Pulmonary artery endothelial cell (primary cell): ENCODE results near the gene KRTCAP2. TPM values are rescaled to one million over a fixed set of nuclear protein-coding genes. Genes with fewer than 3 reads are reported as not detected.

Experiments
- DNase-seq: peaks from one replicate; pipeline ENCODE4 v3.0.0-alpha.2; 2011; ENCODE audit warnings: low read depth, low spot score
- total RNA-seq: library from RNA; depleted of rRNA; stranded (reverse); fragments of >200 nt; gene quantifications from 2 replicates; pipeline ENCODE4 v1.2.3, GENCODE V29; 2014

The KRTCAP2 gene
- total RNA-seq, 1 donor from 2014 or later = 117 TPM

DNA sequence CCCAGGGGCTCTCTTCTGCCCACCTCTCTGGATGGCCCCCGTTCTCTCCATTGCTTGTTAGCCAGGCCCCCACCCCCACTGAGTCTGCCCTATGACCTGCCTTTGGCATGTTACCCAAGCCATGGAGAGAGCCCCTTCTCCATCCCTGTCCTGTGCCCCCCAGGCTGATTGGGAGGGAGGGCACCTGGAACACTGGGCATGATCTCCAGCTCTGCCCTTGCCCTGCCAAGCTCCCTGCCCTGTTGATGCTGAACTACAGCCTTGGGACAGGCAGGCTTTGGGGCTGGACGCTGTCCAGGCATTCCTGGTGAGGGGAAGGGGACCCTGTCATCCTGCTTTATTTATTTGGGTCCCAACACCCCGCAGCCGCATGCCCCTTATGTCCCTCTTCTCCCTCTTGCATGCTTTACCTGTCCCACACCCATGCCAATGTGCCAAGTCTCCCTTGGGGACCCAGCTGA is 11.3 kb upstream of the KRTCAP2 start:
- no peak for DNase-seq

DNA sequence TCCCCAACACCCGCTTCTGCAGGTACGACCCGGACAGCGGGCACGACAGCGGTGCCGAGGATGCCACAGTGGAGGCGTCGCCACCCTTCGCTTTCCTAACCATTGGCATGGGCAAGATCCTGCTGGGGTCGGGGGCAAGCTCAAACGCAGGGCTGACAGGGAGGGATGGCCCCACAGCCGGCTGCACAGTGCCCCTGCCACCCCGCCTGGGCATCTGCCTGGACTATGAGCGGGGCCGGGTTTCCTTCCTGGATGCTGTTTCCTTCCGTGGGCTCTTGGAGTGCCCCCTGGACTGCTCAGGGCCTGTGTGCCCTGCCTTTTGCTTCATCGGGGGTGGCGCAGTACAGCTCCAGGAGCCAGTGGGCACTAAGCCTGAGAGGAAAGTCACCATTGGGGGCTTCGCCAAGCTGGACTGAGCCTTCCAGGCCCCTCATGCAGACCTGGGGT is 10.7 kb upstream of the KRTCAP2 start:
- DNase-seq = no peak

DNA sequence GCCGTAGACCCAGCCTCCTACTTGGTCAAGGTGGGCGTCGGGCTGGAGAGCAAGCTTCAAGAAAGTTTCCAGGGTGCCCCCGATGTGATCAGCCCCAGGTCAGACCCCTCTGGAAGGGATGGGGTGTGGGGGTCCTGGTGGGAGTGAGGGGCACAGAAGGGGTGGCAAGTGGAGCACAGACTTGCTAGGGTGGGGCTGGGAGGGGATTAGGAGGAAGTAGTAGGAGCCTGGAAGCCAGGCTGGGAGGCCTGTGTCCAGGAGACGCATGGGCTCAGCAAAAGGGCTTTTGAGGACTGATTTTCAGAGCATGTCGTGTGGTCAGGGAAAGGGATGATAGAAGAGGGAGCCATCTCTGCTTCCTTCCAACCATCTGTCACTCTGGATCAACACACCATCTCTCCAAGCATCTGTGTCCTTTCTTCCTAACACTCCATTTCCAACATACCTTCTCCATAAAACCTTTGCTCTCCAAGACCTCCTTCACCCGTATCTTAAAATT is 9.0 kb upstream of the KRTCAP2 start:
- DNase-seq = no peak

DNA sequence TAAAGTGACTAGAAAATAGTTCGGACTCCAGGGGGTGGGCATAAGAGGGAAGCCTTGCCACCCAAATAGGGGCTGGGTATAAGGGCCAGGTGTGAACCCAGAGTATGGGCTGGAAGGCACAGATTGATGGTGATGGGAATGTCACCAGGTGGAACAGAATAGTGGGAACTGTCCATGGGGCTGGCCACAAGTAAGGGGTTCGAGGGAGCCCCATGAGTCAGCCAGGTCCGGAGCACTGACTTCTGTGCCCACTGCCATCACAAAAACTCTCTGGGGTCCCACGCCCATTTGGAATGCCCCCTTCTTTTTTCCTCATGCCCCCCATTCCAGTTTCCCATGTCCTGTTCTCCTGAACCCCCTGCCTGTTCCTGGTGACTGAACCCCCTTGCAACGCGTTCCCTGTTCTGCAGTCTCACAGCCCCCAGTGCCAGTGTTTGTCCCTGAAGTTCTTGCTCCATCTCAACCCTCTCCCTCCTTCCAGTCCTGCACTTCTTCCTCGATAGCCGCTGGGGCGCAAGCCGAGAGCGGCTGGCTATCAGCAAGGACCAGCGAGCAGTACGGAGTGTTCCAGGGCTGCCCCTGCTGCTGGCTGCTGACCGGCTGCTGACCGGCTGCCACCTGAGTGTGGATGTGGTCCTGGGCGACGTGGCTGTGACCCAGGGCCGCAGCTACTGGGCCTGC is 8.4 kb upstream of the KRTCAP2 start:
- no peak for DNase-seq

DNA sequence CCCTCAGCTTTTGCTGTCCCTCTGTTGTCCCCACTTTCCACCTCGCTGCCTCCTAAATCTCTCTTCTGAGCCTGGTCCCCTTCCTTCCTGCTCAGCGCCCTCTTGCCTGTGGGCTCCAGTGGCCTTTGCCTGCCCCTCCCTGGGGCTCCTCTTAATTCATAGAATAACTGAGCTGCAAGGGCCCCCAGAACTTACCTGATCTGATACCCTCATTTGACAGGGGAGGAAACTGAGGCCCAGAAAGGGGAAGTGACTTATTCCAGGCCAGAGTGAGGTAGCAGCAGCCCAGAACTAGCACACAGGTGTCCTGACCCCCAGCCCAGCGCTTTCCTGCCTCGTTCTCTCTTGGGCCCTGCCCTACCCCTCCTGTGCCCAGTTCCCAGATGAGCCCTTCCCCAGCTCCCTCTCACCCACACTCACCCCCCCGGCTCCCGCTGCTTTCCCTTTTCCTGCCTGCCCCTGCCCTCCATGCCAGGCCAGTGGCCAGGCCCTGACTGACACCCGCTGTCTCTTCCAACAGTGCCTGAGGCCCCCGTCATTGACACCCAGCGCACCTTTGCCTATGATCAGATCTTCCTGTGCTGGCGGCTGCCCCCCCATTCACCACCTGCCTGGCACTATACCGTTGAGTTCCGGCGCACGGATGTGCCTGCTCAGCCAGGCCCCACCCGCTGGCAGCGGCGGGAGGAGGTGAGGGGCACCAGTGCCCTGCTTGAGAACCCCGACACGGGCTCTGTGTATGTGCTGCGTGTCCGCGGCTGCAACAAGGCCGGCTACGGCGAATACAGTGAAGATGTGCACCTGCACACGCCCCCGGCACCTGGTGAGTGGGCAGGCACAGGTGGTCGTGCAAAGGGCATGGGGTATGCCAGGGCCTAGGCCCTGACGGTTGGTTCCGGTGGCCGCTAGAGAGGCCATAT is 6.3 kb upstream of the KRTCAP2 start:
- no peak for DNase-seq

DNA sequence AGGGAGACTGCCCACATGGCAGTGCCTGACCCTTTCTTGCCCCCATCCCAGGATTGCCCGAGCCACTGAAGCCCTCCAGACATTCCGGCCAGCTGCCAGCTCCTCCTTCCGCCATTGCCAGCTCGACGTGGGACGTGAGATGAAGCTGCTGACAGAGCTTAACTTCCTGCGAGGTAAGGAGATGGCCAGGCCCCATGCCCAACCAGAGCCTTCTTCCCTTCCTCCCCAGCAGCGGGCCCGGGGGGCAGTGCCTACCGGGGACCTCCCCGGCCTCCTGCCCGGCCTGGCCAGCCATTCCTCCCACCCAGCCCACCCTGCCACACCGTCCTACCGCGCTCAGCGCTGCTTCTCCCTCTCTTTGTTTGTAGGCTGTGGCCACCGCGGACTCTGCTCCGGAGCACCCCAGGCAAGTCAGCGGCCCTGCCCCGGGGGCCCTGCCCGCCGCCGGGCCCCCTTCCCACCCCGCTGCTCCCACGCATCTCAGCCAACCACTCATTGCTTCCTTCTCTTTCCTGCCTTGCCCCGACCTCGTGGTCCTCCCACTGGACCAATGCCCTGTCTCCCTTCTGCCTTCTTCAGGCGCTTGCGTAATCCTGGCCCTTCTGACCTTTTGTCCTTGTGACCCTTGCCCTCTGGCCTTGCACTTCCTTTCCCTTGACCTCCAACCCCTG is 5.5 kb upstream of the KRTCAP2 start:
- DNase-seq = no peak

DNA sequence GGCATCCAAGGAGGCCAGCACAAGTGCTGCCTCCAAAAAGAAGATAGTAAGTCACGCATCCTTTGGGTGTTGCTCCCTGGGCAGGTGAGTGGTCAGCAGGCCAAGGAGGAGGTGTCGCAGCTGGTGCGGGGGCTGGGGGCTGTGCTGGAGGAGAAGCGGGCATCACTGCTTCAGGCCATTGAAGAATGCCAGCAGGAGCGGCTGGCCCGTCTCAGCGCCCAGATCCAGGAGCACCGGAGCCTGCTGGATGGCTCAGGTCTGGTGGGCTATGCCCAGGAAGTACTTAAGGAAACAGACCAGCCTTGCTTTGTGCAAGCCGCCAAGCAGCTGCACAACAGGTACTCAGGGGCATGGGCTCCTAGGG is 4.8 kb upstream of the KRTCAP2 start:
- DNase-seq = no peak

DNA sequence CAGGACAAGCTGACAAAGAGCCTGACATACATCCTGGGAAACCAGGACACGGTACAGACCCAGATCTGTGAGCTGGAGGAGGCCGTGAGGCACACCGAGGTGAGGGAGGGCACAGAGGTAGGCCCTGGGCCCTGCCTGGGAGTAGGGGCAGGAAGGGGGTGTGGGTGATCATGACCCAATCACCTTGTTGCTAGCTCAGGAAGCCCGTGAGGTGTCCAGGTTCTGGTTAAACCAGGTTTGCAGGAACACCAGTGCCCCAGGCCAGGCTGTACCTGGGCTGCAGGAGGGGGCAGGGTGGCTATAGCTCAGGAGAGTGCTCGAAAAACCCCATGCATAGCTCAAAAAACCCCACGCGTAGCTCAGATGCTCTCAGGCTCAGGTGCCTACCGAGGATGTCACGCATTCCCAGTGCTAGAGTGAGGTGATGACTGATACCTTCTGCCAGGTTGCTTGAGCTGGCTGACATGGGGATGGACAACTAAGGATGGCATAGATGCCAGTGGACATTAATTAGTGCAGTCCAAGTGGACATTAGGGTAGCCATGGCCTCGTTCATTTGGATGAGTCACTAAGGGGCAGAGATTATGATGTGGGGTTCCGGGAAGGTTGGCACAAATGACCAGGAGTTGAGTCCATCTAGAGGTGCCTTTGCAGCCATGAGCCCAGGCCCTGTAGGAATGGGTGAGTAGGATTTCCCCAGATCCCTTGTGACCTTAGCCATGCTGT is 4.3 kb upstream of the KRTCAP2 start:
- no peak for DNase-seq

DNA sequence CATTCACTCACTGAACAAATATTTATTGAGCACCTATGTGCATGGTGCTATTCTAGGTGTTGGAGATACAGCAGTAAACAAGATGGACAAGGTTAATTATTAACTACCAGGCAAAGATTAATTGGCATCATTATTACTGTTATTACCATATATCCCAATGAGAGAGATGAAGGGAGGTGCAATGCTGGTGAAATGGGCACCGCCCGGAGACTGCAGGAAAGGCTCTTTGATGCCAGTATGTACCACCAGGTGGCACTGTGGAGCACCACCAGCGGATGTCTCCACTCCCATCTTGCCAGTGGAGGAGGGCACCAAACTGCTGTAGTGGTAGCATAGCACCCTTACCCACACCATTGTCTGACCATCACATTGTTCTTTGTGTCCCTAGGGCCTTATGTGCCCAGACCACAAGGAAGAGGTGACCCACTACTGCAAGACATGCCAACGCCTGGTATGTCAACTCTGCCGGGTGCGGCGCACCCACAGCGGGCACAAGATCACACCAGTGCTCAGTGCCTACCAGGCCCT is 3.5 kb upstream of the KRTCAP2 start:
- DNase-seq = no peak

DNA sequence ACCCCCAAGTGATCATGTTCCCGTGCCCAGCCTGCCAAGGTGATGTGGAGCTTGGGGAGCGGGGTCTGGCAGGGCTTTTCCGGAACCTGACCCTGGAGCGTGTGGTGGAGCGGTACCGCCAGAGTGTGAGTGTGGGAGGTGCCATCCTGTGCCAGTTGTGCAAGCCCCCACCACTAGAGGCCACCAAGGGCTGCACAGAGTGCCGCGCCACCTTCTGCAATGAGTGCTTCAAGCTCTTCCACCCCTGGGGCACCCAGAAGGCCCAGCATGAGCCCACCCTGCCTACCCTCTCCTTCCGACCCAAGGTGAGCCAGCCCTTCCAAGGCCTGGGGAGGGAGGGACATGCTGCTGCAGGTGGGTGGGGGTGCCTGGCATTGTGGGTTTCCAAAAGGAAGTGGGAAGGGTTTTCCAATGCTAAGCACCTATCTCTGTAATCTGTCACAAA is 2.8 kb upstream of the KRTCAP2 start:
- no peak for DNase-seq

DNA sequence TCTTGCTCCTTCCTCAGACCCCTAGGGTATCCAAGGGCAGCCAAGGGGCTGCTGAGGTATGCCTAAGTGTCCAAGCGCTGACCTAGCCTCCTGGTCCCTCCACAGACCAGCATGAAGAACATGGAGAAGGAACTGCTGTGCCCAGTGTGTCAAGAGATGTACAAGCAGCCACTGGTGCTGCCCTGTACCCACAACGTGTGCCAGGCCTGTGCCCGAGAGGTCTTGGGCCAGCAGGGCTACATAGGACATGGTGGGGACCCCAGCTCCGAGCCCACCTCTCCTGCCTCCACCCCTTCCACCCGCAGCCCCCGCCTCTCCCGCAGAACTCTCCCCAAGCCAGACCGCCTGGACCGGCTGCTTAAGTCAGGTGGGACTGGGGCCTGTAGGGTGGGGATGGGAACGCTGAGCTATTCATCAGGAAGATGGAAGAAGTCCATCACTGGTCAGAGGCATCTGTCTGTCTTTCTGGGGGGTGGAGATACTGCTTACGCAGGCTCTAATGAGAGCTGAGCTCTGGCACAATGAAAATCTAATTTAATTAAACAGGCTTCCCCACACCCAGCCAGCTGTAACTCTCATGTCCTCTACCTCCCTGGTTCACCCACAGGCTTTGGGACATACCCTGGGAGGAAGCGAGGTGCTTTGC is 2.3 kb upstream of the KRTCAP2 start:
- DNase-seq = no peak

DNA sequence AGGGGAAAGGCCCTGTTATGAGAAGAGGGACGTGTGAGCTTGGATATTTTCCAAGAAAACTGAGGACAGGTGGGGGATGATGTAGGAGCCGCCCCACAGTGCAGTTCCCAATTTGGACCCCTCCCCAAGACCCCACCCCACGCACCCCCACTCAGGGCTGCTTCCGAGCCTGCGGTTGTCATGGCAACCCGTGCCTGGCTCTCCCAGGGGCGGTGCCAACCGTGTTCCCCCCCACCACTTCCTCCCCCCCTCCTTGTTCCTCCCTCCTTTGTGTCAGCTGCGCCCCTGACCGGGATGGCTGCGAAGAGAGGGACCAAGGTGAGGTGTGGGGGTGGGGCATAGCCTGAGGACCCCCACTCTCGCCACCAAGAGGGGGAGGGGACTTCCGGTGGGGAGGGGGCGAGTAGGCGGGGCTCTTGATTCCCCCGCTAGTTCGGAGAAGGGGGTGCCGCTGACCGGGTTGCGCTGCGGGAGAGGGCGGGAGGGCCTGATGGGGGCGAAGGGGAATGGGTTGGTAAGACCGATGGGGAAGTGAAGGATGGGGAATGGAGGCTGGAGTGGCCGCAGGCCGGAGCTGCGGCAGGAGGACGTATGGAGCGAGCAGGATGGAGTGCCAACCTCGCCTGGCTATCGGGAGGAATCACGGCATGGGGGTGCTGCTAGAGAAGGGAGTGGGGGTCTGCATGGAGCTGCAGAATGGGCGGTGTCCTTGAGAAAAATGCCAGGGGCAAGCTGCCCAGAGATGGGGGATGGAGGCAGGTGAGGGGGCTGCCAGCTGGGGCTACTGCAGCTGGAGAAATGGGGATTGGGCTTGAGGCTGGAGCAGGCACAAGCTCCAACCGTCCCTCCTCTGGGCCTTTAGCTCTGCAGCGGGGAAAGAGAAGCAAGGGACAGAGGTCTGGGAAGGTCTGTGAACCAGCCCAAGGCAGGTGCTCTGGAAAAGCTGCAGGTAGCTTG is 1.5 kb upstream of the KRTCAP2 start:
- no peak for DNase-seq

DNA sequence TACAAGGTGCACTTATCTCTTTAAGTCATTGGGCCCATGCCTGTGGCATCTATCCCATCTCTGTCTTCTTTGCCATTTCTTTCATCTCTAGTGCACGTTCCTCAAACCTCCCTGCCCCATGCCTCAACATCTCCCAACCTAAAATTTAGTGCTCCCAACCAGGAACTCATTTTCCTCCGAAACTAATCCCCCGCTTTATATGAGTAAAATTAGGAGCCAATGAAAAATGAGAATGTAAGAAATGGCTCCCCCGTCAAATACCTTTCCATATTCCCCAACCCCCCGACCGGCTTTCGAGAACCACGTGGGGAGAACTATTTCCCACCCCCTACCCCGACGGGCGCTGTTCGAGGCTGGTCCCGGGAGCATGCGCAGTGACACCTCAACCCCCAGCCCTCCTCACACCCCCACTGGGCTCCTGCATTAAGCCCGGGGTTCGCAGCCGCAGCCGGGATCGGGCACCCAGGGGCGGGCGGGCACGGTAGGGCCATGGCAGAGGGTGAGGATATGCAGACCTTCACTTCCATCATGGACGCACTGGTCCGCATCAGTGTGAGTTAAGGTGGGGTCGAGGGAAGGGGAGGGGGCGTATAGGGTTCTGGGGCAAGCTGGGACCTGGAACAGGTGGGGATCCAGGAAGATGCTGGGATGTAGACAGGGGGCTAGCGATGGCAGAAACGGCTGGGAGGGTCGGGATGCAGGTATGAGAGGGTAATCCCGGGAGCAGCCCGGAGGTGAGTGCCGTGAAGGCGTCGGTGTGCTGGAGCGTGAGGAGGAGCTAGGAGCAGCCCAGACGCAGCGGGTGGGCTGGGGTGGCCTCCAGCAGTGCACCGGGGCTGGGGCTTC is 597 bp upstream of the KRTCAP2 start, which contains the start of gene TRIM46:
TRIM46 (plus strand) TSS at position 372 of the 846 bp plus-strand sequence; CDS start at position 490, 118 bp downstream.
- no peak for DNase-seq

DNA sequence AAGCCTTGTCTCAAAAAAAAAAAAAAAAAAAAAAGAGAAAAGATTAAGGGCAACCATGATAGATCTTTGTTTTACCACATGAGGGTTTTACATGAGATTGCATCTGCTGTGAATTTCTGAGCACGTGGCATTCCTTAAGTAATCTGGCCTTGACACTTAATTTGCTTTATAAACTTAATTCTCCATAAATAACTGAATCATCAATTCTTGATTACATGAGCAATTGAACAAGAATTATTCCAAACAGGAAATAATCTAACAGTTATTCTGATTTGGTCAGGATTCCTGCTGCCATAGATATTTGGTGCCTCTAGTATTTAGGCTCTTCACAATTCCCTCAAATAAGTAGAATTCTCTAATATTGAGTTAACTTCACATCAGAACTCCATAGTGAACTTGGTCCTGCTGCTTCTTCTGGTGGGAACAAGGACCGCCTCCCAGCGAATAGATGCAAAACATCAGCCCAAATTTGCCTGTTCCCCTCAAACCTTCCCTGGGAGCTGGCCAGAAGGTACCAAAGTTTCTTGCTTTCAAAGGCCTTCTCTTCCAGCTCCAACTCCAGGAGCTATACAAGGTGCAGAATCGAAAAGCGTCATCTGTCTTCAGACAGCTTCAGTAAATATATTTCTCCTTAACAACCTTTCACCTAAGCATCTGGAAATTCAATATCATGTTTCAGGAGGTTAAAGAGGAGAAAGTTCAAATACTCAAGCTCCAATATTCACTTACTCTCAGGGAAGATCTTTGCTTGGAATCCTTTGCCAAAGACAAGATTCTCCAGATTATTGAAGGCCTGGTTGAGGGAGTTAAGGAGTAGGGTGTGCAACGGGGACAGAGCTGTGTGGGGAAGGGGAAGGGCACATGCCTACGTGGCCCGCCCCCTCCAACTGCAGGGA is 1.0 kb downstream of the KRTCAP2 start:
- no peak for DNase-seq

DNA sequence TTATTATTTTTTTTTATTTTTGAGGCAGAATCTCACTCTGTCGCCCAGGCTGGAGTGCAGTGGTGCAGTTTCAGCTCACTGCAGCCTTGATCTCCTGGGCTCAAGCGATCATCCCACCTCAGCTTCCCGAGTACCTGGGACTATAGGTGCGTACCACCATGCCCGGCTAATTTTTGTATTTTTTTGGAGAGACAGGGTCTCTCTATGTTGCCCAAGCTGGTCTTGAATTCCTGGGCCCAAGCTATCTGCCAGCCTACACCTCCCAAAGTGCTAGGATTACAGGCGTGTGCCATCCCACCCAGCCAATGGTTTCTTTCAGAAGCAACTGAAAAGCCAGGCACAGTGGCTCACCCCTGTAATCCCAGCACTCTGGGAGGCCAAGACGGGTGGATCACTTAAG is 2.3 kb downstream of the KRTCAP2 start:
- no peak for DNase-seq

DNA sequence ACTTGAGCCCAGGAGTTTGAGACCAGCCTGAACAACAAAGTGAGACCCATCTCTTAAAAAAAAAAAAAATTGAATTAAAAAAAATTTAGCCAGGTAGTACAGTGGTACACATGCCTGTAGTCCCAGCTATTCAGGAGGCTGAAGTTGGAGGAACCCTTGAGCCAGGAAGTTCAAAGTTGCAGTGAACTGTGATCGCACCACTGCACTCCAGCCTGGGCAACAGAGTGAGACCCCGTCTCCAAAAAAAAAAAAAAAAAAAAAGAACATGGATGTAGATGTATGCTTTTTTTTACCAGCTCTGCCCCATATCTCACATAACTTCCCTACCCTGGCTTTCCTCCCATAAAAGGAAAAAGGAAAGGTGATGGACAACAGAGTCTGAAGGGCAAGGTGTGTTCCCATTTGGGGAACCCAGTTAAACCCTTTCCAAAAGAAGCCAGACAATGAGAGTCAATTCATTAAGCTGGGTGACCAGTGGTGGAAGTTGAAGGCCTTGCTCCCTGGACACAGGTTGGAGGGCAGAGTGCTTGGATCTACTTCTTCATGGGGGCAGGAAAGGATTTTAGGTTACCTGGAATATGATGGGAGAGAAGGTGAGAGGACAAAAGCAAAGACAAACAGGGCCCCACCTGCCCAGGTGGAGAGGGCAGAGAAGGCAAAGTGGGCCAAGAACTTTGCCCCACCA is 2.9 kb downstream of the KRTCAP2 start:
- no peak for DNase-seq

DNA sequence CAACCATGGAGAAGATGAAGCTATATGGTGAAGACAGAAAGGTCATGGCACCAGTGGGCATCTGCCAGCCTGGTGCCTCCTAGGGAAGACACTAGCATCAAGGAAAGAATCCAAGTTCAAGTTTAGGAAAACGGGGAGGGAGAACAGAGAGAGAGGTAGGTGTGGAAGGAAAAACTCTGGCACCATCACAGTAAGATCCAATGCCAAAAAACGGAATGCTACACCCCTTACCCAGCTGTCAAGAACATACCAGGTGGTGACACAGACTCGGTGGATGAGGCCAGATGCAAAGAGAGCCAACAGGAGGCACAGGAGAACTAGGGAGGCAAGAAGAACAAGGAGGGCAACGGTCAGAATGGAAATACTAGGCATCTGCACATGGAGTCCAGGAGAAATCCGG is 3.6 kb downstream of the KRTCAP2 start:
- no peak for DNase-seq
